ENCODE data around the gene LFNG. TPM values are rescaled to one million over a fixed set of nuclear protein-coding genes. Genes with fewer than 3 reads are reported as not detected.

Gene LFNG
- total RNA-seq, 1 experiment from 2014 or later, result 21.3 TPM

- CTCF ChIA-PET, result no interaction called here
- H3K9me3 ChIP-seq (ENCODE audit: insufficient read depth, low read depth), result no peaks in the 10 kb centered on the region
- no peak overlapping the region for H3K4me3 ChIP-seq
- H3F3A ChIP-seq (ENCODE audit: insufficient read depth, low read depth), result peaks cover 13% of the 10 kb centered on the region
- no peak for TF ChIP-seq EZH2 (IDR thresholded peaks at IDR 0.05; ENCODE audit: low read depth)
- TF ChIP-seq CTCF (conservative IDR thresholded peaks at IDR 0.05), result no peak
- intact Hi-C loops (cut with micrococcal nuclease; ENCODE audit: unreplicated experiment), result no loop called here
- H3K9me2 ChIP-seq (ENCODE audit: insufficient read depth), result no peaks in the 10 kb centered on the region
- no peak overlapping the region for H3K4me2 ChIP-seq
- H4K20me1 ChIP-seq (ENCODE audit: insufficient read depth), result no peaks in the 10 kb centered on the region
- no peaks in the 10 kb centered on the region for H3K36me3 ChIP-seq (ENCODE audit: low read depth)
- no peak overlapping the region for H3K27ac ChIP-seq
- POLR2A ChIA-PET (ENCODE audit: unreplicated experiment), result no interaction called here
- peaks cover 21% of the 10 kb centered on the region for H3K4me1 ChIP-seq (replicated peaks; ENCODE audit: insufficient read depth)
- no TSS peak for BruUV-seq (replicated peaks)
- no peak overlapping the region for H2AFZ ChIP-seq
- peaks cover 9% of the 10 kb centered on the region; the same call in 1 of the 2 replicates for H3K27me3 ChIP-seq (ENCODE audit: insufficient read depth, low read depth)
- H3K79me2 ChIP-seq (ENCODE audit: low read depth), result no peaks in the 10 kb centered on the region
- DNase-seq, result no peak
Observed at GRCh38 chr7:2513702-2514101, 5.9 kb upstream of the LFNG start.

GRCh38 chr7:2514473-2515423, 4.8 kb upstream of the LFNG start:
- BruUV-seq (replicated peaks), result no TSS peak
- H3K27ac ChIP-seq, result no peak overlapping the region
- no peak overlapping the region for H2AFZ ChIP-seq
- peaks cover 15% of the 10 kb centered on the region for H3K4me1 ChIP-seq (replicated peaks; ENCODE audit: insufficient read depth)
- no peak for DNase-seq
- H3K27me3 ChIP-seq (ENCODE audit: insufficient read depth, low read depth), result peaks cover 9% of the 10 kb centered on the region; the same call in 1 of the 2 replicates
- no peak for TF ChIP-seq CTCF (conservative IDR thresholded peaks at IDR 0.05)
- TF ChIP-seq EZH2 (IDR thresholded peaks at IDR 0.05; ENCODE audit: low read depth), result no peak
- 0 out of 2 replicates have a peak, but pooled peaks cover 3% of the 10 kb centered on the region for H3F3A ChIP-seq (ENCODE audit: insufficient read depth, low read depth)
- CTCF ChIA-PET, result no interaction called here
- H3K36me3 ChIP-seq (ENCODE audit: low read depth), result no peaks in the 10 kb centered on the region
- no peaks in the 10 kb centered on the region for H3K9me3 ChIP-seq (ENCODE audit: insufficient read depth, low read depth)
- POLR2A ChIA-PET (ENCODE audit: unreplicated experiment), result no interaction called here
- intact Hi-C loops (cut with micrococcal nuclease; ENCODE audit: unreplicated experiment), result no loop called here
- H3K4me3 ChIP-seq, result no peak overlapping the region
- H4K20me1 ChIP-seq (ENCODE audit: insufficient read depth), result no peaks in the 10 kb centered on the region
- no peaks in the 10 kb centered on the region for H3K79me2 ChIP-seq (ENCODE audit: low read depth)
- no peaks in the 10 kb centered on the region for H3K9me2 ChIP-seq (ENCODE audit: insufficient read depth)
- no peak overlapping the region for H3K4me2 ChIP-seq

- peaks cover 9% of the 10 kb centered on the region; the same call in 1 of the 2 replicates for H3K27me3 ChIP-seq (ENCODE audit: insufficient read depth, low read depth)
- CTCF ChIA-PET, result no interaction called here
- no TSS peak for BruUV-seq (replicated peaks)
- H3K4me1 ChIP-seq (replicated peaks; ENCODE audit: insufficient read depth), result peaks cover 21% of the 10 kb centered on the region
- no peak for TF ChIP-seq CTCF (conservative IDR thresholded peaks at IDR 0.05)
- no peak for TF ChIP-seq EZH2 (IDR thresholded peaks at IDR 0.05; ENCODE audit: low read depth)
- H3K9me2 ChIP-seq (ENCODE audit: insufficient read depth), result no peaks in the 10 kb centered on the region
- no peaks in the 10 kb centered on the region for H3K36me3 ChIP-seq (ENCODE audit: low read depth)
- POLR2A ChIA-PET (ENCODE audit: unreplicated experiment), result no interaction called here
- H3K27ac ChIP-seq, result no peak overlapping the region
- H3K79me2 ChIP-seq (ENCODE audit: low read depth), result peaks cover 2% of the 10 kb centered on the region; the same call in 1 of the 2 replicates
- H3K4me2 ChIP-seq, result no peak overlapping the region
- intact Hi-C loops (cut with micrococcal nuclease; ENCODE audit: unreplicated experiment), result no loop called here
- no peak for DNase-seq
- H3F3A ChIP-seq (ENCODE audit: insufficient read depth, low read depth), result peaks cover 3% of the 10 kb centered on the region; the same call in 1 of the 2 replicates
- H3K4me3 ChIP-seq, result no peak overlapping the region
- no peaks in the 10 kb centered on the region for H3K9me3 ChIP-seq (ENCODE audit: insufficient read depth, low read depth)
- no peak overlapping the region for H2AFZ ChIP-seq
- H4K20me1 ChIP-seq (ENCODE audit: insufficient read depth), result no peaks in the 10 kb centered on the region
Observed at GRCh38 chr7:2515424-2516193, 4.0 kb upstream of the LFNG start.
